HG02763 (cell line): ENCODE results near the gene HOXD9.

ENCODE experiments used
- ATAC-seq: cut with Tn5 transposase; IDR thresholded peaks from one replicate; pipeline ENCODE4 v1.9.1; 2021; ENCODE audit warnings: mild to moderate bottlenecking, moderate library complexity; ENCODE audit not compliant: unreplicated experiment

HOXD9 gene

GRCh38 chr2:176124110-176124946 is 1.8 kb downstream of the HOXD9 start:
- ATAC-seq: no peak

- ATAC-seq: no peak
Measured at GRCh38 chr2:176124947-176125771, 2.6 kb downstream of the HOXD9 start.

- ATAC-seq: no peak
Measured at GRCh38 chr2:176125772-176126054, 3.2 kb downstream of the HOXD9 start.

- no peak for ATAC-seq
Measured at GRCh38 chr2:176126929-176127773, 4.6 kb downstream of the HOXD9 start.

- no peak for ATAC-seq
Measured at GRCh38 chr2:176127774-176128072, 5.2 kb downstream of the HOXD9 start.

- ATAC-seq: no peak
Measured at GRCh38 chr2:176128172-176128981, 5.9 kb downstream of the HOXD9 start.

GRCh38 chr2:176128982-176129796 is 6.7 kb downstream of the HOXD9 start, which contains the start of gene HOXD8:
Gene HOXD8, plus strand, starts transcription at chr2:176129705. Its CDS starts 662 bp downstream, at chr2:176130367.
- ATAC-seq: no peak

GRCh38 chr2:176129813-176130146 is 7.3 kb downstream of the HOXD9 start:
- ATAC-seq: no peak

GRCh38 chr2:176130147-176130956 is 7.8 kb downstream of the HOXD9 start:
- no peak for ATAC-seq

- ATAC-seq: no peak
Measured at GRCh38 chr2:176130957-176131847, 8.7 kb downstream of the HOXD9 start.

- no peak for ATAC-seq
Measured at GRCh38 chr2:176131848-176132158, 9.3 kb downstream of the HOXD9 start.

- ATAC-seq: no peak
Measured at GRCh38 chr2:176132205-176133171, 10.0 kb downstream of the HOXD9 start.

- no peak for ATAC-seq
Measured at GRCh38 chr2:176133389-176133788, 10.9 kb downstream of the HOXD9 start.

- ATAC-seq: no peak
Measured at GRCh38 chr2:176134035-176134434, 11.5 kb downstream of the HOXD9 start.

- no peak for ATAC-seq
Measured at GRCh38 chr2:176135035-176135440, 12.5 kb downstream of the HOXD9 start.

- no peak for ATAC-seq
Measured at GRCh38 chr2:176136374-176137251, 14.1 kb downstream of the HOXD9 start.
